ENCODE data around the gene ARHGAP15. TPM values are rescaled to one million over a fixed set of nuclear protein-coding genes. Genes with fewer than 3 reads are reported as not detected.

ARHGAP15 gene
- total and polyA plus RNA-seq, 3 experiments from 2014 or later = 41.3 to 328 (median 41.4) TPM

GRCh38 chr2:143771939-143772338 lies 642.7 kb downstream of the ARHGAP15 start:
- no peak for DNase-seq
- Mint-ChIP-seq H3K27me3 (no peaks in the 10 kb centered on the region), H3K9me3 (no peaks in the 10 kb centered on the region), H3K4me3 (no peak overlapping the region), H3K4me1 (no peaks in the 10 kb centered on the region), H3K27ac (peak overlapping the region in 1 of 8 donors; percentile 3), H3K36me3 (peaks cover 11 to 23% (median 15%) of the 10 kb centered on the region in 3 donors)
- Histone ChIP-seq H3K27me3 (ENCODE audit: insufficient read depth, low read length, poor library complexity, severe bottlenecking) (no peaks in the 10 kb centered on the region), H3K9me3 (ENCODE audit: low read length) (no peaks in the 10 kb centered on the region), H3K4me3 (ENCODE audit: low read length) (no peak overlapping the region), H3K27ac (ENCODE audit: low read depth, low read length) (no peak overlapping the region), H3K4me1 (ENCODE audit: insufficient read depth, low read length) (no peaks in the 10 kb centered on the region), H3K36me3 (ENCODE audit: insufficient read depth, low read length) (peaks cover 4% of the 10 kb centered on the region)
- ChIA-PET POLR2A (no interaction called here), CTCF (no interaction called here)

- no peak overlapping the region for H3K27ac Mint-ChIP-seq
- Histone ChIP-seq H3K4me3 (ENCODE audit: low read length) (no peak overlapping the region), H3K4me1 (ENCODE audit: insufficient read depth, low read length) (no peaks in the 10 kb centered on the region), H3K27me3 (ENCODE audit: insufficient read depth, low read length, poor library complexity, severe bottlenecking) (no peaks in the 10 kb centered on the region), H3K36me3 (ENCODE audit: insufficient read depth, low read length) (no peaks in the 10 kb centered on the region), H3K27ac (ENCODE audit: low read depth, low read length) (no peak overlapping the region), H3K9me3 (ENCODE audit: low read length) (no peaks in the 10 kb centered on the region)
- ChIA-PET POLR2A (no interaction called here), CTCF (no interaction called here)
- no peaks in the 10 kb centered on the region for H3K27me3 Mint-ChIP-seq
- no peak for DNase-seq
- no peaks in the 10 kb centered on the region for H3K36me3 Mint-ChIP-seq
- H3K4me3 Mint-ChIP-seq = no peak overlapping the region
- H3K9me3 Mint-ChIP-seq = no peaks in the 10 kb centered on the region
- no peaks in the 10 kb centered on the region for H3K4me1 Mint-ChIP-seq
Measured at GRCh38 chr2:143776526-143777297, 647.5 kb downstream of the ARHGAP15 start.

- H3K36me3 ChIP-seq (ENCODE audit: insufficient read depth, low read length) = no peaks in the 10 kb centered on the region
- no peak overlapping the region for H3K27ac ChIP-seq (ENCODE audit: low read depth, low read length)
- Mint-ChIP-seq H3K27me3 (no peaks in the 10 kb centered on the region), H3K9me3 (no peaks in the 10 kb centered on the region), H3K4me1 (no peaks in the 10 kb centered on the region), H3K27ac (no peak overlapping the region), H3K4me3 (no peak overlapping the region), H3K36me3 (no peaks in the 10 kb centered on the region)
- no peaks in the 10 kb centered on the region for H3K4me1 ChIP-seq (ENCODE audit: insufficient read depth, low read length)
- no peaks in the 10 kb centered on the region for H3K27me3 ChIP-seq (ENCODE audit: insufficient read depth, low read length, poor library complexity, severe bottlenecking)
- H3K4me3 ChIP-seq (ENCODE audit: low read length) = no peak overlapping the region
- H3K9me3 ChIP-seq (ENCODE audit: low read length) = no peaks in the 10 kb centered on the region
- ChIA-PET CTCF (no interaction called here), POLR2A (no interaction called here)
- DNase-seq = no peak
Measured at GRCh38 chr2:143779021-143779420, 649.8 kb downstream of the ARHGAP15 start.

DNA sequence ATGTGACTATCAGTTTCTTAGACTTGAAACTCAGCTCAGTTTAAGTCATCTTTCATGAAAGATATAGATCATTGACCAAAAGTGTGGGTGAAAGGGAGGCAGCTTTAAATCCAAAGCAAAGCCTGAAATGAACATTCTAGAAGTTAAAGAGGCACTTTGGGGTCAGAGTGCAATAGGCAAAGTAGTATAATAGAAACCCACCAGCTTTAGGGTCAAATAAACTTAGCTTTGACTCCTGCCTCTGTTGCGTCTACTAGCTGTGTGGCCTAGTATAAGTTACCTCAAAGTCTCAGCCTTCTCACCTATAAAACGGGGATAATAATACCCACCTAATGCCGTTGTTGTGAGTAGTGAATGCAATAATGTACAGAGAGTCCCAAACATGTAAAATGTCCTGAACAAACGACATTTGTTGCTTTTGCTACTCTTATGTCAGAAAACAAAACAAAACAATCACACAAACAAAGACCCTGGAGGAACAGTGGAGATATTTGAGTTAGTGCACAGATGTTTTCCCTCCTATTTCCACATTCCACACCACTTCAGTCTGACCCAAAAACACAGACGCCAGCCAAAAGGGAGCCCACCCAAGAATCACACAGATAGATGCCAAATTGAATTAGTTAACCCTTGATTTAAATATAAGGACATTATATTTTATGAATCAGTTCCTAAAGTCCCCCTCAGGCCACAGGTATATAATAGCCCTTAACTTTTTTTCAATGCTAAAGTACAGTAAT lies 657.0 kb downstream of the ARHGAP15 start:
- H3K4me1 ChIP-seq (ENCODE audit: insufficient read depth, low read length) = no peaks in the 10 kb centered on the region
- Mint-ChIP-seq H3K4me3 (no peak overlapping the region), H3K36me3 (no peaks in the 10 kb centered on the region), H3K4me1 (no peaks in the 10 kb centered on the region), H3K27ac (no peak overlapping the region), H3K9me3 (no peaks in the 10 kb centered on the region), H3K27me3 (peaks cover 1 to 8% of the 10 kb centered on the region in 2 donors)
- CTCF ChIA-PET = no interaction called here
- DNase-seq = no peak
- H3K27me3 ChIP-seq (ENCODE audit: insufficient read depth, low read length, poor library complexity, severe bottlenecking) = no peaks in the 10 kb centered on the region
- H3K36me3 ChIP-seq (ENCODE audit: insufficient read depth, low read length) = no peaks in the 10 kb centered on the region
- H3K4me3 ChIP-seq (ENCODE audit: low read length) = no peak overlapping the region
- POLR2A ChIA-PET = no interaction called here
- no peaks in the 10 kb centered on the region for H3K9me3 ChIP-seq (ENCODE audit: low read length)
- H3K27ac ChIP-seq (ENCODE audit: low read depth, low read length) = no peak overlapping the region

GRCh38 chr2:143787674-143788073 lies 658.5 kb downstream of the ARHGAP15 start:
- ChIA-PET POLR2A (no interaction called here), CTCF (no interaction called here)
- H3K36me3 ChIP-seq (ENCODE audit: insufficient read depth, low read length) = no peaks in the 10 kb centered on the region
- H3K4me1 ChIP-seq (ENCODE audit: insufficient read depth, low read length) = no peaks in the 10 kb centered on the region
- H3K27ac ChIP-seq (ENCODE audit: low read depth, low read length) = no peak overlapping the region
- no peaks in the 10 kb centered on the region for H3K9me3 ChIP-seq (ENCODE audit: low read length)
- H3K27me3 Mint-ChIP-seq = peaks cover 2 to 8% of the 10 kb centered on the region in 2 donors
- DNase-seq = no peak
- no peak overlapping the region for H3K27ac Mint-ChIP-seq
- H3K4me3 Mint-ChIP-seq = no peak overlapping the region
- no peaks in the 10 kb centered on the region for H3K36me3 Mint-ChIP-seq
- no peak overlapping the region for H3K4me3 ChIP-seq (ENCODE audit: low read length)
- no peaks in the 10 kb centered on the region for H3K4me1 Mint-ChIP-seq
- H3K27me3 ChIP-seq (ENCODE audit: insufficient read depth, low read length, poor library complexity, severe bottlenecking) = no peaks in the 10 kb centered on the region
- H3K9me3 Mint-ChIP-seq = no peaks in the 10 kb centered on the region

DNA sequence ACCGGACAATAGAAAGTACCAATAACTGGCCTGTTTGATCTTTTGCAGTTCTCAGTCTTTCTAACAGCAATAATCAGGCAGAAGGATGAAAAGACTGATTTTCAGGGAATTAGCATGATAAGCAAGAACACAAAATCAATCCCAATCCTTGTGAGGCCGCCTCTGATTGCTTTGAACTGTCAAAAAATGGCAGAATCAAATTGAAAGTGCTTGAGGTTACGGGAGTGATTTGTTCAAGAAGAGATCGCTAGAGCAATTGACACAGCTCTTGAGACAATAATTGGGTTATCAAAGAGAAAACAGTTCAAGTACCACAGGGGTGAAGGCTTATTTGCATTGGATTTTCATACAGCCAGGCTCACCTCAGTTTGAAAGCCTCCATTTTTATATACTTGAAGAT lies 663.4 kb downstream of the ARHGAP15 start:
- H3K36me3 ChIP-seq (ENCODE audit: insufficient read depth, low read length) = no peaks in the 10 kb centered on the region
- no peak overlapping the region for H3K27ac ChIP-seq (ENCODE audit: low read depth, low read length)
- DNase-seq = no peak
- H3K27ac Mint-ChIP-seq = no peak overlapping the region
- H3K4me1 Mint-ChIP-seq = no peaks in the 10 kb centered on the region
- H3K27me3 Mint-ChIP-seq = peaks cover 1 to 8% of the 10 kb centered on the region in 2 donors
- ChIA-PET CTCF (no interaction called here), POLR2A (no interaction called here)
- H3K4me3 Mint-ChIP-seq = no peak overlapping the region
- no peaks in the 10 kb centered on the region for H3K9me3 ChIP-seq (ENCODE audit: low read length)
- no peaks in the 10 kb centered on the region for H3K9me3 Mint-ChIP-seq
- no peaks in the 10 kb centered on the region for H3K4me1 ChIP-seq (ENCODE audit: insufficient read depth, low read length)
- no peaks in the 10 kb centered on the region for H3K36me3 Mint-ChIP-seq
- H3K27me3 ChIP-seq (ENCODE audit: insufficient read depth, low read length, poor library complexity, severe bottlenecking) = no peaks in the 10 kb centered on the region
- no peak overlapping the region for H3K4me3 ChIP-seq (ENCODE audit: low read length)

GRCh38 chr2:143793381-143793780 lies 664.2 kb downstream of the ARHGAP15 start:
- Mint-ChIP-seq H3K36me3 (no peaks in the 10 kb centered on the region), H3K27ac (no peak overlapping the region), H3K4me3 (no peak overlapping the region), H3K9me3 (no peaks in the 10 kb centered on the region), H3K4me1 (no peaks in the 10 kb centered on the region), H3K27me3 (peaks cover 1 to 5% of the 10 kb centered on the region in 2 donors)
- Histone ChIP-seq H3K36me3 (ENCODE audit: insufficient read depth, low read length) (no peaks in the 10 kb centered on the region), H3K4me3 (ENCODE audit: low read length) (no peak overlapping the region), H3K9me3 (ENCODE audit: low read length) (no peaks in the 10 kb centered on the region), H3K27ac (ENCODE audit: low read depth, low read length) (no peak overlapping the region), H3K4me1 (ENCODE audit: insufficient read depth, low read length) (no peaks in the 10 kb centered on the region), H3K27me3 (ENCODE audit: insufficient read depth, low read length, poor library complexity, severe bottlenecking) (no peaks in the 10 kb centered on the region)
- ChIA-PET CTCF (no interaction called here), POLR2A (no interaction called here)
- DNase-seq = no peak

- H3K9me3 ChIP-seq (ENCODE audit: low read length) = no peaks in the 10 kb centered on the region
- no peak for DNase-seq
- H3K36me3 ChIP-seq (ENCODE audit: insufficient read depth, low read length) = no peaks in the 10 kb centered on the region
- POLR2A ChIA-PET = no interaction called here
- no peak overlapping the region for H3K27ac ChIP-seq (ENCODE audit: low read depth, low read length)
- no peaks in the 10 kb centered on the region for H3K27me3 ChIP-seq (ENCODE audit: insufficient read depth, low read length, poor library complexity, severe bottlenecking)
- no peak overlapping the region for H3K4me3 ChIP-seq (ENCODE audit: low read length)
- peaks cover 0 to 3% (median 0%) of the 10 kb centered on the region in 5 donors for H3K9me3 Mint-ChIP-seq
- CTCF ChIA-PET = no interaction called here
- H3K4me1 ChIP-seq (ENCODE audit: insufficient read depth, low read length) = no peaks in the 10 kb centered on the region
- no peak overlapping the region for H3K4me3 Mint-ChIP-seq
- H3K36me3 Mint-ChIP-seq = peaks cover 0 to 4% (median 0%) of the 10 kb centered on the region in 3 donors
- peaks cover 0 to 1% of the 10 kb centered on the region in 2 donors for H3K27me3 Mint-ChIP-seq
- no peak overlapping the region for H3K27ac Mint-ChIP-seq
- no peaks in the 10 kb centered on the region for H3K4me1 Mint-ChIP-seq
Measured at GRCh38 chr2:143796051-143796450, 666.8 kb downstream of the ARHGAP15 start.

Measured in CD8-positive, alpha-beta memory T cell (primary cell).